ENCODE measurements around the gene RUSC1.

Gene RUSC1

GRCh38 chr1:155296661-155297060 lies 24.0 kb upstream of the RUSC1 start:
- no peak for DNase-seq

- DNase-seq, result no peak
Measured at GRCh38 chr1:155297384-155297783, 23.3 kb upstream of the RUSC1 start.

GRCh38 chr1:155300024-155300423 lies 20.7 kb upstream of the RUSC1 start:
- DNase-seq, result no peak

GRCh38 chr1:155300553-155301329 lies 20.0 kb upstream of the RUSC1 start:
- no peak for DNase-seq

- no peak for DNase-seq
Measured at GRCh38 chr1:155301342-155301841, 19.3 kb upstream of the RUSC1 start, which contains the start of gene PKLR. Gene PKLR, minus strand, starts transcription at chr1:155301438. Its CDS starts 43 bp downstream, at chr1:155301395.

GRCh38 chr1:155304558-155305063 lies 16.1 kb upstream of the RUSC1 start:
- DNase-seq, result no peak

- DNase-seq, result no peak
Measured at GRCh38 chr1:155305881-155306391, 14.8 kb upstream of the RUSC1 start.

GRCh38 chr1:155307247-155307740 lies 13.4 kb upstream of the RUSC1 start:
- peak; percentile 58 for DNase-seq

GRCh38 chr1:155308493-155309422 lies 11.9 kb upstream of the RUSC1 start, which contains the start of gene FDPS:
Gene FDPS, plus strand, starts transcription at chr1:155308866. Its CDS starts 924 bp downstream, at chr1:155309790.
- DNase-seq, result peak; percentile 100

- DNase-seq, result peak; percentile 23
Measured at GRCh38 chr1:155309423-155310021, 11.2 kb upstream of the RUSC1 start.

GRCh38 chr1:155313261-155313660 lies 7.4 kb upstream of the RUSC1 start:
- DNase-seq, result no peak

- DNase-seq, result no peak
Measured at GRCh38 chr1:155316922-155317321, 3.8 kb upstream of the RUSC1 start.

- no peak for DNase-seq
Measured at GRCh38 chr1:155318082-155318481, 2.6 kb upstream of the RUSC1 start.

- DNase-seq, result no peak
Measured at GRCh38 chr1:155319536-155319935, 1.2 kb upstream of the RUSC1 start.

- DNase-seq, result no peak
Measured at GRCh38 chr1:155320252-155320651, 442 bp upstream of the RUSC1 start.

GRCh38 chr1:155321639-155322503 lies 1.2 kb downstream of the RUSC1 start:
- DNase-seq, result no peak

GRCh38 chr1:155322571-155322952 lies 1.9 kb downstream of the RUSC1 start:
- peak; percentile 28 for DNase-seq

- peak; percentile 98 for DNase-seq
Measured at GRCh38 chr1:155322953-155323728, 2.4 kb downstream of the RUSC1 start.

- peak; percentile 91 for DNase-seq
Measured at GRCh38 chr1:155323729-155324036, 3.0 kb downstream of the RUSC1 start.

GRCh38 chr1:155324037-155324716 lies 3.5 kb downstream of the RUSC1 start:
- peak; percentile 98 for DNase-seq

Data from HCEC 1CT (cell line).